Natural killer cell (primary cell): ENCODE data around the gene LPAR5. TPM values are rescaled to one million over a fixed set of nuclear protein-coding genes. Genes with fewer than 3 reads are reported as not detected.

Source experiments
- ATAC-seq, 3 donors: fragments of 150-1000 bp in 2 of 3; fragments of 200-7000 bp in 1 of 3; cut with Tn5 transposase; 1 replicate in 1 of 3; 2 replicates in 2 of 3; pipeline ENCODE4 v1.10.0; 2021; ENCODE audit warnings: mild to moderate bottlenecking in 2 of 3, moderate library complexity in 2 of 3
- DNase-seq, 2 donors: peaks; one replicate each; pipeline versions ENCODE4 v3.0.0 to v3.0.0-alpha.2; 2013 to 2021; ENCODE audit warnings: mixed read lengths in 1 of 2
- H3K27ac ChIP-seq: one replicate; pipeline ENCODE4 v1.5.1; 2013; ENCODE audit warnings: mild to moderate bottlenecking, low read length
- H3K27me3 ChIP-seq: one replicate; pipeline ENCODE4 v1.6.1; 2013; ENCODE audit warnings: low read length; ENCODE audit not compliant: control insufficient read depth, insufficient read depth
- H3K36me3 ChIP-seq: one replicate; pipeline ENCODE4 v1.6.1; 2013; ENCODE audit warnings: low read length; ENCODE audit not compliant: control insufficient read depth, insufficient read depth
- H3K4me1 ChIP-seq: one replicate; pipeline ENCODE4 v1.6.1; 2013; ENCODE audit warnings: low read length; ENCODE audit not compliant: control insufficient read depth, insufficient read depth
- H3K4me3 ChIP-seq: one replicate; pipeline ENCODE4 v1.5.1; 2013; ENCODE audit warnings: low read length
- H3K9me3 ChIP-seq: one replicate; pipeline ENCODE4 v1.6.1; 2013; ENCODE audit warnings: low read length; ENCODE audit not compliant: control insufficient read depth, insufficient read depth
- H3K27ac Mint-ChIP-seq, 2 donors: one replicate each; pipeline ENCODE4 v1.8.0; 2022; ENCODE audit warnings: mild to moderate bottlenecking in 2 of 2, mixed read lengths in 2 of 2, moderate library complexity in 1 of 2
- H3K27me3 Mint-ChIP-seq, 2 donors: one replicate each; pipeline ENCODE4 v1.8.0; 2022; ENCODE audit warnings: low read depth in 2 of 2, mixed read lengths in 2 of 2
- H3K36me3 Mint-ChIP-seq: one replicate; pipeline ENCODE4 v1.8.0; 2022; ENCODE audit warnings: mixed read lengths
- H3K4me1 Mint-ChIP-seq, 2 donors: one replicate each; pipeline ENCODE4 v1.8.0; 2022; ENCODE audit warnings: mixed read lengths in 2 of 2
- H3K4me3 Mint-ChIP-seq: one replicate; pipeline ENCODE4 v1.8.0; 2022; ENCODE audit warnings: mild to moderate bottlenecking, moderate library complexity, mixed read lengths
- H3K9me3 Mint-ChIP-seq, 2 donors: one replicate each; pipeline ENCODE4 v1.8.0; 2022; ENCODE audit warnings: mixed read lengths in 2 of 2
- WGBS: methylation state at CpG from one replicate; pipeline ENCODE4 v1.1.7; 2013; ENCODE audit warnings: missing lambda C conversion rate; ENCODE audit not compliant: insufficient coverage; 5-methylcytosine and 5-hydroxymethylcytosine counted together
- intact Hi-C: fragments of 100-400 bp; cut with micrococcal nuclease; formaldehyde crosslinking; loops from one replicate; pipeline ENCODE4 v1.14.2; 2022
- total RNA-seq, 4 donors: library from RNA; stranded (reverse); fragments of 120-200 nt in 1 of 4; gene quantifications; one replicate each; pipeline versions ENCODE4 v1.2.3 to v1.2.4, GENCODE V29; 2013 to 2022
- TF ChIP-seq, protein P1 (sequence below): fragments of 200-600 bp; IDR thresholded peaks from one replicate; pipeline ENCODE4 v1.8.0; 2022; ENCODE audit warnings: antibody characterized with exemption

The LPAR5 gene
- total RNA-seq, 3 donors from 2014 or later (not counting 1 experiment from before 2014, with no cell fraction given), result 10.0 to 27.8 (median 17.3) TPM

- no peaks in the 10 kb centered on the region for H3K9me3 Mint-ChIP-seq
- H3K27me3 ChIP-seq, result no peaks in the 10 kb centered on the region
- TF ChIP-seq, protein P1, sequence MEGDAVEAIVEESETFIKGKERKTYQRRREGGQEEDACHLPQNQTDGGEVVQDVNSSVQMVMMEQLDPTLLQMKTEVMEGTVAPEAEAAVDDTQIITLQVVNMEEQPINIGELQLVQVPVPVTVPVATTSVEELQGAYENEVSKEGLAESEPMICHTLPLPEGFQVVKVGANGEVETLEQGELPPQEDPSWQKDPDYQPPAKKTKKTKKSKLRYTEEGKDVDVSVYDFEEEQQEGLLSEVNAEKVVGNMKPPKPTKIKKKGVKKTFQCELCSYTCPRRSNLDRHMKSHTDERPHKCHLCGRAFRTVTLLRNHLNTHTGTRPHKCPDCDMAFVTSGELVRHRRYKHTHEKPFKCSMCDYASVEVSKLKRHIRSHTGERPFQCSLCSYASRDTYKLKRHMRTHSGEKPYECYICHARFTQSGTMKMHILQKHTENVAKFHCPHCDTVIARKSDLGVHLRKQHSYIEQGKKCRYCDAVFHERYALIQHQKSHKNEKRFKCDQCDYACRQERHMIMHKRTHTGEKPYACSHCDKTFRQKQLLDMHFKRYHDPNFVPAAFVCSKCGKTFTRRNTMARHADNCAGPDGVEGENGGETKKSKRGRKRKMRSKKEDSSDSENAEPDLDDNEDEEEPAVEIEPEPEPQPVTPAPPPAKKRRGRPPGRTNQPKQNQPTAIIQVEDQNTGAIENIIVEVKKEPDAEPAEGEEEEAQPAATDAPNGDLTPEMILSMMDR, result no peak
- H3K4me3 ChIP-seq, result peak overlapping the region; percentile 24
- intact Hi-C loops, result no loop called here
- H3K4me3 Mint-ChIP-seq, result peak overlapping the region; percentile 97
- H3K4me1 ChIP-seq, result peaks cover 80% of the 10 kb centered on the region
- DNase-seq (peak; percentile 49 to 81), ATAC-seq (peak; percentile 65 to 87 (median 76))
- H3K27me3 Mint-ChIP-seq, result no peaks in the 10 kb centered on the region
- H3K36me3 ChIP-seq, result no peaks in the 10 kb centered on the region
- 50% methylated on average over 21 of the region's 21 CpGs for WGBS
- H3K36me3 Mint-ChIP-seq, result no peaks in the 10 kb centered on the region
- peaks cover 62 to 69% of the 10 kb centered on the region in 2 donors for H3K4me1 Mint-ChIP-seq
- H3K27ac Mint-ChIP-seq, result peak overlapping the region; percentile 95 to 99
- no peaks in the 10 kb centered on the region for H3K9me3 ChIP-seq
- peak overlapping the region; percentile 87 for H3K27ac ChIP-seq
These were observed 3.5 kb downstream of the LPAR5 start for GRCh38 chr12:6632026-6632983.

GRCh38 chr12:6631549-6631961 lies 4.2 kb downstream of the LPAR5 start:
- Mint-ChIP-seq H3K27me3 (no peaks in the 10 kb centered on the region), H3K27ac (peak overlapping the region; percentile 95 to 99), H3K36me3 (no peaks in the 10 kb centered on the region), H3K9me3 (no peaks in the 10 kb centered on the region), H3K4me3 (peak overlapping the region; percentile 97), H3K4me1 (peaks cover 67 to 74% of the 10 kb centered on the region in 2 donors)
- intact Hi-C loops, result no loop called here
- Histone ChIP-seq H3K27me3 (no peaks in the 10 kb centered on the region), H3K36me3 (no peaks in the 10 kb centered on the region), H3K27ac (peak overlapping the region; percentile 87), H3K9me3 (no peaks in the 10 kb centered on the region), H3K4me3 (peak overlapping the region; percentile 24), H3K4me1 (peaks cover 82% of the 10 kb centered on the region)
- TF ChIP-seq, protein P1, result no peak
- peak; percentile 35 to 36 (median 36) for ATAC-seq
- peak in 1 of 2 donors; percentile 53 for DNase-seq
- 76% methylated on average over 2 of the region's 3 CpGs for WGBS

- DNase-seq (no peak), ATAC-seq (no peak)
- no peaks in the 10 kb centered on the region for H3K9me3 ChIP-seq
- H3K27me3 ChIP-seq, result no peaks in the 10 kb centered on the region
- peaks cover 76% of the 10 kb centered on the region for H3K4me1 ChIP-seq
- H3K4me3 ChIP-seq, result peak overlapping the region; percentile 24
- H3K36me3 Mint-ChIP-seq, result no peaks in the 10 kb centered on the region
- H3K4me1 Mint-ChIP-seq, result peaks cover 63 to 69% of the 10 kb centered on the region in 2 donors
- H3K27ac Mint-ChIP-seq, result peak overlapping the region; percentile 95 to 99
- 77% methylated on average over 5 of the region's 5 CpGs for WGBS
- no peaks in the 10 kb centered on the region for H3K9me3 Mint-ChIP-seq
- H3K27me3 Mint-ChIP-seq, result no peaks in the 10 kb centered on the region
- peak overlapping the region; percentile 87 for H3K27ac ChIP-seq
- intact Hi-C loops, result no loop called here
- peaks cover 1% of the 10 kb centered on the region for H3K36me3 ChIP-seq
- H3K4me3 Mint-ChIP-seq, result peak overlapping the region; percentile 97
- TF ChIP-seq, protein P1, result no peak
These were observed 5.0 kb downstream of the LPAR5 start for GRCh38 chr12:6630736-6631135.
